Omental fat pad (tissue), 4 donors: Measurements from ENCODE around the gene KSR1. TPM values are rescaled to one million over a fixed set of nuclear protein-coding genes. Genes with fewer than 3 reads are reported as not detected.
"Not testable (repeated sequence)": the region's sequence is repeated elsewhere in the genome, so short reads cannot be mapped to it uniquely, and the experiment has no call there.

Source experiments
- ATAC-seq: fragments of 150-250 bp; one replicate; pipeline ENCODE4 v1.9.1; 2016; ENCODE audit warnings: mild to moderate bottlenecking, moderate library complexity; ENCODE audit not compliant: low FRiP score
- DNase-seq: peaks from one replicate; pipeline ENCODE4 v3.0.0-alpha.2; 2019; ENCODE audit warnings: low spot score
- CTCF ChIP-seq, 3 donors: fragments of 450-650 bp; IDR thresholded peaks; one replicate each; pipeline ENCODE4 v1.5.1; 2016 to 2017; ENCODE audit warnings: antibody characterized with exemption in 3 of 3, mild to moderate bottlenecking in 3 of 3, moderate library complexity in 2 of 3
- small RNA-seq: library from RNA; depleted of rRNA; stranded (forward); fragments of <200 nt; gene quantifications from one replicate; pipeline ENCODE3, GENCODE V24; 2016
- total RNA-seq, 4 donors: library from RNA; depleted of rRNA; stranded (reverse); fragments of >200 nt; gene quantifications; one replicate each; pipeline ENCODE4 v1.1.0, GENCODE V29; 2016

KSR1 gene
- total RNA-seq, 4 donors from 2014 or later = 25.8 to 42.3 (median 33.9) TPM

- DNase-seq (no peak), ATAC-seq (no peak)
- TF ChIP-seq CTCF (IDR thresholded peaks at IDR 0.05) = no peak
Measured at GRCh38 chr17:27668488-27668823, 212.2 kb downstream of the KSR1 start.

GRCh38 chr17:27669136-27669535 is 212.9 kb downstream of the KSR1 start:
- DNase-seq (no peak), ATAC-seq (no peak)
- no peak for TF ChIP-seq CTCF (IDR thresholded peaks at IDR 0.05)

DNA sequence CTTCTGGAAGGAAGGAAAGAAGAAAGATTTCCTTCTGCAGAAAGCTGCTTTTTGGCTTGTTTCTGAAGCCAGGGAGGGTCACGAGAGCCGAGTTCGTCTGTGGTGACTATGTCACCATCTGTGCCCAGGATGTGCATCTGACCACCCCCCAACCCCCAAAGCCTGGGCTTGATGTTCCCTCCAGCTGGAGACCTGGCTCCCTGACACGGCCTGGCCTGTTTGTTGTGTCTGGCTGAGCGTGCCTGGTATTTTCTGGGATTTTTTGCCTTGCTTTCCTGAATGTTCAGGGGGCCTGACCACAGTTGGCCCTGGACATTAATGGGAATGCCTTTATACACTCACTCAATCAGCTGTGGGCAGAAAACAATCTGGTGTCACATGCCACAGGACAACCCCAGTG is 213.6 kb downstream of the KSR1 start:
- no peak for TF ChIP-seq CTCF (IDR thresholded peaks at IDR 0.05)
- DNase-seq = no peak
- no peak for ATAC-seq

DNA sequence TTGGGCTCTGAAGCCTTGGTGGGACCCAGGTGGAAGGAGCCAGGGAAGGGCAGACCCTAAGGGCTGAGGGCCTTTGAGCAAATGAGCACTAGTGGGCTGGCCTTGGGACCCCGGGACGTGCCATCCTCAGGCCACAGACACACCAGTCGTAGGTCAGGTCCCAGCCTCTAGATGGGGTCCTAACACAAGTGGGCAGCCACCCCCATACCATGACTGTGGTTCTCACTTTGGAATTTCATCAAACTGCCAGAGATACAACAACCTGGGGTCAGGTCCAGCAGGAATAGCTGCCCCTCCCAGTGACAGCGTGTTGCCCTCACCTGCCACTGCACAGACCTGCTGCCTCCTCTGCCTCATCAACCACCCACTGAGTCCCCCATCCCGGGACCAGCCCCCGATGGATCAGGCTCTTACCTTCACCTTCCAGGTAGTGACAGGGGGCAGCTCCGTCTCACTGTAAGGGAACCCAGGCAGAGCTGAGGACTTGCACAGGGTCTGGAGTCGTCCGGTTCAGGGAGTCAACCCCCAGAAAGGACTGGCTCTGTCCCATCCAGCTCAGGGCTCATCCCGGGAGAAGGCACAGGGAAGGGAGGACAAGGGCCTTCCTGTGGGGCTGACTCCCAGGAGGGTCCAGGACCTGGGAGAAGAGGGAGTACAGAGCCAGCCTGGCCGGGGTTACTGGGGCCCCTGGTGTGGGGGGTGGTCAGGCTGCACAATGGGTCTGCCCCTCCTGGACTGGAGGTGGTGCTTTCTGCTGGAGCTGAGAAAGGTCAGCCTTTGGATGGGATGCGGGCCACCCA is 214.7 kb downstream of the KSR1 start:
- DNase-seq (no peak), ATAC-seq (no peak)
- TF ChIP-seq CTCF (IDR thresholded peaks at IDR 0.05) = no peak

- TF ChIP-seq CTCF (IDR thresholded peaks at IDR 0.05) = no peak
- ATAC-seq = no peak
- no peak for DNase-seq
Measured at GRCh38 chr17:27671591-27671910, 215.3 kb downstream of the KSR1 start.

- not testable (repeated sequence) for ATAC-seq, DNase-seq
Measured at GRCh38 chr17:27671977-27672480, 215.8 kb downstream of the KSR1 start.

DNA sequence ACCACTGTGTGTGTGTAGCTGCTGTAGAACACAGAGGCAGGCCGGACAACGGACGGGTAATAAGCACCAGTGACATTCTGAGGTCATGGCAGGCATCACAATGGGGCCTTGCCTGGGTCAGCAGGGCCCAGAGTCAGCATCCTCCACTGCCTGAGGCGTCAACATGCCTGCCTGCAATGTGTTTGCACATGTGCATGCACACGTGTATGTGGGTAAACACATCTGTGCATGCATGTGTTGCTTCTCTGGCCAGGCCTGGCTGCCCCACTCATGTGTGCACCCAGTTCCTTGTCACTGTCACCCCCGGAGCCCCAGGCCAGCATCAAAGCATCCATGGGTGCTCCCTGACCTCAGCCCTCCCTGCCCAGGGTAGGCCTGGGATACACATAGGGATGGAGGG is 218.1 kb downstream of the KSR1 start:
- no peak for DNase-seq
- no peak for ATAC-seq
- TF ChIP-seq CTCF (IDR thresholded peaks at IDR 0.05) = no peak

Small RNA genes within 50 kb of the gene (small RNA-seq; reads per million reads assigned to genes)
- gene AC015688.5 = not detected

Other genes with a start within 250 kb of the KSR1 start
- gene WSB1, start 162.3 kb upstream of the KSR1 start, total RNA-seq = 100 to 1,000 TPM; 136 to 217 (median 175) TPM
- gene LGALS9, start 174.7 kb downstream of the KSR1 start, total RNA-seq = 100 to 1,000 TPM in 1 of 4 donors, 10 to 100 TPM in 3; 36.3 to 172 (median 54.3) TPM